ENCODE data around the gene RIOK2.

RIOK2 gene

DNA sequence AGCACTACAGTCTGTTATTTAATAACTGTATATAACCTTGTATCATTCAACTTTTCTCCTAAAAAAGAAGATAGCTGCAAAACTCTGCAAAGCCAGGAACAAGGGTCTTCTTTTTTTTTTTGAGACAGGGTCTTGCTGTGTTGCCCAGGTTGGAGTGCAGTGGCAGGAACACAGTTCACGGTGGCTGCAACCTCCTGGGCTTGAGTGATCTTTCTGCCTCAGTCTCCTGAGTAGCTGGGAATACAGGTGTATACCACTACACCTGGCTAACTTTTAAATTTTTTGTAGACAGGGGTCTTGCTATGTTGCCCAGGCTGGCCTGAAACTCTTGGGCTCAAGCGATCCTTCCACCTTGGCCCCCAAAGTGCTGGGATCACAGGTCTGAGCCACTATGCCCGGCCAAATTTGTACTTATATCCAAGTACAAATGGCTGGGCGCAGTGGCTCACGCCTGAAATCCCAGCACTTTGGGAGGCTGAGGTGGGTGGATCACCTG, 19.2 kb downstream of the RIOK2 start:
- Histone ChIP-seq H2AK5ac (ENCODE audit: low read length, severe bottlenecking) (no peak overlapping the region), H3K79me1 (replicated peaks; ENCODE audit: low read length, poor library complexity, severe bottlenecking) (peaks cover 3% of the 10 kb centered on the region), H3K4me1 (ENCODE audit: control insufficient read depth, insufficient read depth, low read depth, low read length) (no peaks in the 10 kb centered on the region), H2AFZ (ENCODE audit: low read depth, low read length) (no peak overlapping the region), H3K4me3 (ENCODE audit: insufficient read depth in 1 of 2, low read depth in 1 of 2, low read length in 2 of 2) (no peak overlapping the region), H2BK15ac (ENCODE audit: low read depth, poor library complexity, severe bottlenecking) (no peak overlapping the region), H3K4me2 (ENCODE audit: low read length, poor library complexity, severe bottlenecking) (no peak overlapping the region), H2BK12ac (ENCODE audit: low read length in 2 of 2) (no peak overlapping the region), H3K4ac (ENCODE audit: low read depth in 1 of 2, low read length in 2 of 2) (no peak overlapping the region), H3K9ac (ENCODE audit: low read length) (no peak overlapping the region), H3K14ac (ENCODE audit: low read length in 2 of 2) (no peak overlapping the region), H3K27ac (ENCODE audit: low read length, poor library complexity, severe bottlenecking) (no peak overlapping the region), H3K36me3 (ENCODE audit: control insufficient read depth in 1 of 2, insufficient read depth in 2 of 2, low read depth in 1 of 2, low read length in 2 of 2) (peaks cover 19 to 86% of the 10 kb centered on the region in 2 experiments), H2BK120ac (ENCODE audit: low read depth, low read length) (no peak overlapping the region), H3K27me3 (ENCODE audit: control insufficient read depth in 1 of 2, insufficient read depth in 1 of 2, low read length in 2 of 2) (no peaks in the 10 kb centered on the region), H3K23ac (ENCODE audit: low read length in 2 of 2) (no peak overlapping the region), H4K91ac (ENCODE audit: low read length) (no peak overlapping the region), H3K9me3 (ENCODE audit: control insufficient read depth, low read length) (no peaks in the 10 kb centered on the region), H2BK5ac (ENCODE audit: low read depth, low read length, poor library complexity, severe bottlenecking) (no peak overlapping the region), H4K8ac (ENCODE audit: low read length) (no peak overlapping the region), H3K18ac (ENCODE audit: low read depth in 1 of 2, low read length in 2 of 2) (no peak overlapping the region)
- no peak for DNase-seq
- 91% methylated on average over 5 of the region's 5 CpGs for WGBS

DNA sequence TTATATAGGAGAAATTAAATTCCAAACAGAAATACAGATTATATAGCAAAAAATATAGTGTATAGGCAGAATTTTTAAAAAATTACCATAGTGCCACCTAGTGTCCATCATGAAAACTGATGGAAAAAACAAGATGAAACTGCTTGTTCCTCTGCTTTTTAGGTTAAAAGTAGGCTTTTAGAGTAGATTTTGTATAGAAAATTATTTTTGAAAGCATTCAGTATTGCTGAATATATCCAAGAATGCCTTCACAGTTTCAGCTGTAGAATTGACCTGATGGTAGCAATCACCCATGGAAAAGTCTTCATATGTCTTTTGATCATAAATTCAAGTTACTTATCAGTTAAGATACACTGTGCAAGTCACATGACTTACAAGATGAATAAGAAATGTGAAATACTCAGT, 19.7 kb downstream of the RIOK2 start:
- Histone ChIP-seq H2AK5ac (ENCODE audit: low read length, severe bottlenecking) (no peak overlapping the region), H4K91ac (ENCODE audit: low read length) (no peak overlapping the region), H2BK120ac (ENCODE audit: low read depth, low read length) (no peak overlapping the region), H3K4me3 (ENCODE audit: insufficient read depth in 1 of 2, low read depth in 1 of 2, low read length in 2 of 2) (no peak overlapping the region), H4K8ac (ENCODE audit: low read length) (no peak overlapping the region), H3K14ac (ENCODE audit: low read length in 2 of 2) (no peak overlapping the region), H2BK15ac (ENCODE audit: low read depth, poor library complexity, severe bottlenecking) (no peak overlapping the region), H2AFZ (ENCODE audit: low read depth, low read length) (no peak overlapping the region), H2BK12ac (ENCODE audit: low read length in 2 of 2) (no peak overlapping the region), H3K4ac (ENCODE audit: low read depth in 1 of 2, low read length in 2 of 2) (no peak overlapping the region), H3K36me3 (ENCODE audit: control insufficient read depth in 1 of 2, insufficient read depth in 2 of 2, low read depth in 1 of 2, low read length in 2 of 2) (peaks cover 24 to 86% of the 10 kb centered on the region in 2 experiments), H3K27me3 (ENCODE audit: control insufficient read depth in 1 of 2, insufficient read depth in 1 of 2, low read length in 2 of 2) (no peaks in the 10 kb centered on the region), H3K23ac (ENCODE audit: low read length in 2 of 2) (no peak overlapping the region), H3K4me1 (ENCODE audit: control insufficient read depth, insufficient read depth, low read depth, low read length) (no peaks in the 10 kb centered on the region), H3K27ac (ENCODE audit: low read length, poor library complexity, severe bottlenecking) (no peak overlapping the region), H2BK5ac (ENCODE audit: low read depth, low read length, poor library complexity, severe bottlenecking) (no peak overlapping the region), H3K18ac (ENCODE audit: low read depth in 1 of 2, low read length in 2 of 2) (no peak overlapping the region), H3K4me2 (ENCODE audit: low read length, poor library complexity, severe bottlenecking) (no peak overlapping the region), H3K79me1 (replicated peaks; ENCODE audit: low read length, poor library complexity, severe bottlenecking) (peaks cover 3% of the 10 kb centered on the region), H3K9ac (ENCODE audit: low read length) (no peak overlapping the region), H3K9me3 (ENCODE audit: control insufficient read depth, low read length) (peaks cover 4% of the 10 kb centered on the region)
- peak; percentile 40 for DNase-seq

DNA sequence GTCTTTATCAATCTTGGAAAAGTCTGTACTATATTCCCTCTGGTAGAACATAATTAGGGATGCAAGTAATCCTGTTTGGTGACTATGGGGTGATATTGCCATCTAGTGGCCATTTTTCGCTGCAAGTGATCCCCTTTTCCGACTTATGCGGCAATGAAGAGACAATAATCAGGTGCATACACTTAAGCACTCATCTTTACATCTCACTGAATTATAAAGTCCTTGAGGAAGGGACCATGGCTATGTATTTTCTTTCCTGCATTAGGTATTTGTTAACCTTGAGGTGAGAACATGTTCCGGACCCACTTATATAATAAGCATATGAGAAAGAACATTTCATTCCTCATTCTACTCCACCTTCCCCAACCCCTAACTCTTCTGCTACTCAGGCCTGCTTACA, 21.0 kb downstream of the RIOK2 start:
- Histone ChIP-seq H4K8ac (ENCODE audit: low read length) (no peak overlapping the region), H2BK15ac (ENCODE audit: low read depth, poor library complexity, severe bottlenecking) (no peak overlapping the region), H4K91ac (ENCODE audit: low read length) (no peak overlapping the region), H3K4me2 (ENCODE audit: low read length, poor library complexity, severe bottlenecking) (no peak overlapping the region), H3K27me3 (ENCODE audit: control insufficient read depth in 1 of 2, insufficient read depth in 1 of 2, low read length in 2 of 2) (no peaks in the 10 kb centered on the region), H3K23ac (ENCODE audit: low read length in 2 of 2) (no peak overlapping the region), H3K79me1 (replicated peaks; ENCODE audit: low read length, poor library complexity, severe bottlenecking) (peaks cover 1% of the 10 kb centered on the region), H3K4me3 (ENCODE audit: insufficient read depth in 1 of 2, low read depth in 1 of 2, low read length in 2 of 2) (no peak overlapping the region), H3K4me1 (ENCODE audit: control insufficient read depth, insufficient read depth, low read depth, low read length) (no peaks in the 10 kb centered on the region), H3K9ac (ENCODE audit: low read length) (no peak overlapping the region), H2AK5ac (ENCODE audit: low read length, severe bottlenecking) (no peak overlapping the region), H2BK120ac (ENCODE audit: low read depth, low read length) (no peak overlapping the region), H3K27ac (ENCODE audit: low read length, poor library complexity, severe bottlenecking) (no peak overlapping the region), H3K9me3 (ENCODE audit: control insufficient read depth, low read length) (peaks cover 17% of the 10 kb centered on the region), H2BK12ac (ENCODE audit: low read length in 2 of 2) (no peak overlapping the region), H2BK5ac (ENCODE audit: low read depth, low read length, poor library complexity, severe bottlenecking) (no peak overlapping the region), H3K4ac (ENCODE audit: low read depth in 1 of 2, low read length in 2 of 2) (no peak overlapping the region), H3K36me3 (ENCODE audit: control insufficient read depth in 1 of 2, insufficient read depth in 2 of 2, low read depth in 1 of 2, low read length in 2 of 2) (peaks cover 25 to 75% of the 10 kb centered on the region in 2 experiments), H2AFZ (ENCODE audit: low read depth, low read length) (no peak overlapping the region), H3K18ac (ENCODE audit: low read depth in 1 of 2, low read length in 2 of 2) (no peak overlapping the region), H3K14ac (ENCODE audit: low read length in 2 of 2) (no peak overlapping the region)
- DNase-seq: peak; percentile 80
- 100% methylated on average over 1 of the region's 4 CpGs for WGBS

DNA sequence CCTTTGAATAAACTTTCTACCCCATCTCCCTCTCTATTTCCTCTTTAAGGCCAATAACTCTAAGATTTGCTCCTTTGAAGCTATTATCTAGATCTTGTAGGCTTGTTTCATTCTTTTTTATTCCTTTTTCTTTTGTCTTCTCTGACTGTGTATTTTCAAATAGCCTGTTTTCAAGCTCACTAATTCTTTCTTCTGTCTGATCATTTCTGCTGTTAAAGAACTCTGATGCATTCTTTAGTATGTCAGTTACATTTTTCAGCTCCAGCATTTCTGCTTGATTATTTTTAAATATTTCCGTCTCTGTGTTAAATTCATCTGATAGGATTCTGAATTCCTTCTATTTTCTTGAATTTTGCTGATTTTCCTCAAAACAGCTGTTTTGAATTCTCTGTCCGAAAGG, 25.4 kb downstream of the RIOK2 start:
- no peak overlapping the region for H2AK5ac ChIP-seq (ENCODE audit: low read length, severe bottlenecking)

More for the DNA sequence above, 25.4 kb downstream of the RIOK2 start:
- H2BK5ac ChIP-seq (ENCODE audit: low read depth, low read length, poor library complexity, severe bottlenecking): no peak overlapping the region
- H3K4me1 ChIP-seq (ENCODE audit: control insufficient read depth, insufficient read depth, low read depth, low read length): no peaks in the 10 kb centered on the region
- no peak overlapping the region for H3K4ac ChIP-seq (ENCODE audit: low read depth in 1 of 2, low read length in 2 of 2)
- H3K18ac ChIP-seq (ENCODE audit: low read depth in 1 of 2, low read length in 2 of 2): no peak overlapping the region
- H3K79me1 ChIP-seq (replicated peaks; ENCODE audit: low read length, poor library complexity, severe bottlenecking): no peaks in the 10 kb centered on the region
- H3K9ac ChIP-seq (ENCODE audit: low read length): no peak overlapping the region
- WGBS: 100% methylated on average over 1 of the region's 2 CpGs
- no peak overlapping the region for H4K91ac ChIP-seq (ENCODE audit: low read length)
- H2BK15ac ChIP-seq (ENCODE audit: low read depth, poor library complexity, severe bottlenecking): no peak overlapping the region
- no peak overlapping the region for H3K4me3 ChIP-seq (ENCODE audit: insufficient read depth in 1 of 2, low read depth in 1 of 2, low read length in 2 of 2)
- H3K27ac ChIP-seq (ENCODE audit: low read length, poor library complexity, severe bottlenecking): no peak overlapping the region
- H3K9me3 ChIP-seq (ENCODE audit: control insufficient read depth, low read length): peaks cover 19% of the 10 kb centered on the region
- peaks cover 16 to 44% of the 10 kb centered on the region in 2 experiments for H3K36me3 ChIP-seq (ENCODE audit: control insufficient read depth in 1 of 2, insufficient read depth in 2 of 2, low read depth in 1 of 2, low read length in 2 of 2)
- no peak overlapping the region for H4K8ac ChIP-seq (ENCODE audit: low read length)
- no peak overlapping the region for H3K23ac ChIP-seq (ENCODE audit: low read length in 2 of 2)
- no peak overlapping the region for H3K4me2 ChIP-seq (ENCODE audit: low read length, poor library complexity, severe bottlenecking)
- no peak overlapping the region for H2AFZ ChIP-seq (ENCODE audit: low read depth, low read length)
- H2BK120ac ChIP-seq (ENCODE audit: low read depth, low read length): no peak overlapping the region
- no peak overlapping the region for H2BK12ac ChIP-seq (ENCODE audit: low read length in 2 of 2)
- no peak overlapping the region for H3K14ac ChIP-seq (ENCODE audit: low read length in 2 of 2)
- no peak for DNase-seq
- no peaks in the 10 kb centered on the region for H3K27me3 ChIP-seq (ENCODE audit: control insufficient read depth in 1 of 2, insufficient read depth in 1 of 2, low read length in 2 of 2)

Data from mesenchymal stem cell (in vitro differentiated cells and primary cell).